ENCODE results near the gene DCC.

DCC gene

DNA sequence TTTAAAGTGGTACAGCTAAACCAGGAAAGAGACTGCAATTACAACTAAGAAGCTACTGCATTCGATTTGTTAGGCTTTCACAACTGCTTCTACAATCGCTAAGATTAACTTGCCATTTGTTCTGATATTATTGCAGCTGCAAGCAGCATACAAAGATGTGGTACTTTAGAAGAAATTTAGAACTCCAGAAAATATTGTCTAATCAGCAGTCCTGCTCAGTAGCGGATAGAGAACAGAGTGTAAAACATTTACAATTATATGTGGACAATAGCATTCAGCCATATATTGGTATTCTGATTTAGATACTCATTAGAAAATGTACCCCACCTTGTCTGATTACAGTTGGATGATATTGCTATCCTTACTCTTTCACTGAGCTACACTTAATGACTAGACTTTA, 265.3 kb downstream of the DCC start:
- no peak overlapping the region for H3K4me3 ChIP-seq (ENCODE audit: low read length)

DNA sequence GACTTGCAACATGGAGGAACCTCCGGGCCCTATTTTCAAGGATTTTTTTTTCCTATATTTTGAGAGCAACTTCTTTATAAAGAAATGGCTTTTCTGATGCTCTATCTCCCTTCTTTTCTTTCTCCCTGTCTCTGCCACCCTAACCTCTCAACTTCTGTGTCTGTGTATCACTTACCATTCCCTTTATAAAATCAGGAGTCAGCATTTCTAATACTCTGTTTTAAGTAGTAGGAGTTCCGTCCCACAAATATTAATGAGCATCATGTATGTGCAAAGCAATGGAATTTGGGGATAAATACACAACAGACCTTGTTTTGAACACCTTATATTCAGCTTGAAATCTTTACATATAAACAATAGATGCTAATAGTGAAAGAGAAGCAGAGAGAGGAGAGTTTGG, 268.0 kb downstream of the DCC start:
- H3K9me3 ChIP-seq (ENCODE audit: low read length): no peaks in the 10 kb centered on the region
- H3K4me1 ChIP-seq (ENCODE audit: insufficient read depth, low read length): no peaks in the 10 kb centered on the region
- no peak overlapping the region for H2AFZ ChIP-seq (ENCODE audit: low read depth, low read length)
- no peaks in the 10 kb centered on the region for H3K36me3 ChIP-seq (ENCODE audit: insufficient read depth, low read length)
- H3K4me3 ChIP-seq (ENCODE audit: low read length): no peak overlapping the region
- no peaks in the 10 kb centered on the region for H3K27me3 ChIP-seq (ENCODE audit: insufficient read depth, low read length)

More for the DNA sequence above, 265.3 kb downstream of the DCC start:
- H3K27me3 ChIP-seq (ENCODE audit: insufficient read depth, low read length): no peaks in the 10 kb centered on the region
- H3K36me3 ChIP-seq (ENCODE audit: insufficient read depth, low read length): no peaks in the 10 kb centered on the region
- H2AFZ ChIP-seq (ENCODE audit: low read depth, low read length): no peak overlapping the region
- no peaks in the 10 kb centered on the region for H3K9me3 ChIP-seq (ENCODE audit: low read length)
- no peaks in the 10 kb centered on the region for H3K4me1 ChIP-seq (ENCODE audit: insufficient read depth, low read length)

DNA sequence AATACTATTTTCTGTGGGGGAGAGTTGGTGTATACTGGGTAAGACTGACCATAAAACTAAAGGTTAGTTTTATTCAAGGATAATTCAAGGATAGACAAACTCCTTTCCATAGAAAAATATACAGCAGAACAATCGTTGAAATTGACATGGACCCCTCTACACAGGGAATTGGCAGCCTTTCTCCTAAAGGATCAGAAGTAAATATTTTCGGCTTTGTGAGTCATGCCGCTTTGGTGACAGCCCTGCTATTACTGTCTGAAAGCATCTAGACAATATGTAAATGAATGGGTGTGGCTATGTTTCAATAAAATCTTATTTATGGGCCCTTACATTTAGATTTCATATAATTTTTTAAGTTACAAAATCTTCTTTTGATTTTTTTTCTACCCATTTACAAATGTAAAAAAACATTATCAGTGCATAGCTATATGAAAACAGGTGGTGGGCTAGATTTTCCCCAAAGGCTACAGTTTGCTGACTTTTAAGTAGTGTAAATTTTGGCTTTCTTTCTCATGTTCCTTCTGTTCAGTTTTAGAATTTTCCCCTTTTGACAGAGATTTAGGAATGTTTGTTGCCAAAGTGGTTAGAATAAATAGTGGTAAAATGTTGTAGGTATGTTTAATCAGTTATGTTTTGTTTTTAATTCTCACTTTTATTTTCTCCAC, 270.6 kb downstream of the DCC start:
- no peaks in the 10 kb centered on the region for H3K27me3 ChIP-seq (ENCODE audit: insufficient read depth, low read length)
- peaks cover 14% of the 10 kb centered on the region for H3K4me1 ChIP-seq (ENCODE audit: insufficient read depth, low read length)
- no peak overlapping the region for H3K4me3 ChIP-seq (ENCODE audit: low read length)
- H3K36me3 ChIP-seq (ENCODE audit: insufficient read depth, low read length): no peaks in the 10 kb centered on the region
- no peaks in the 10 kb centered on the region for H3K9me3 ChIP-seq (ENCODE audit: low read length)
- H2AFZ ChIP-seq (ENCODE audit: low read depth, low read length): no peak overlapping the region

DNA sequence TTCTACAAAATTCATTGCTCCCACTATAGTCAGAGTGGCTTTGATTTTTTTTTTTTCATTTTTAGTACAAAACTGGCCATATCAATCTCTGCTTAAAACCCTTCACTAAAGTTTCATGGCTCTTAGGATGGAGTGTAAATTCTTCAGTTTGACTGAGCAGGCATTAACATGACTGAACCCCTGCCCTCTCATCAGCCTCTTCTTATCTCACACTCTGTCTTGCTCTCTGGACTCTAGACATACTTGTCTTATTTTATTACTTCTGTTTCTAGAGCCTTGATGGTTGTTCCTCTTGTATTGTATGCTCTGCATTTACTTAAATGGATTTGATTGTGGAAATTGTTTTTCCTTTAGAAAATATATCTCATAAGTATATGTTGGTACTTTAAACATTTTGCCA, 272.4 kb downstream of the DCC start:
- peaks cover 22% of the 10 kb centered on the region for H3K4me1 ChIP-seq (ENCODE audit: insufficient read depth, low read length)
- H2AFZ ChIP-seq (ENCODE audit: low read depth, low read length): no peak overlapping the region
- no peaks in the 10 kb centered on the region for H3K36me3 ChIP-seq (ENCODE audit: insufficient read depth, low read length)
- H3K4me3 ChIP-seq (ENCODE audit: low read length): no peak overlapping the region
- no peaks in the 10 kb centered on the region for H3K27me3 ChIP-seq (ENCODE audit: insufficient read depth, low read length)
- no peaks in the 10 kb centered on the region for H3K9me3 ChIP-seq (ENCODE audit: low read length)

DNA sequence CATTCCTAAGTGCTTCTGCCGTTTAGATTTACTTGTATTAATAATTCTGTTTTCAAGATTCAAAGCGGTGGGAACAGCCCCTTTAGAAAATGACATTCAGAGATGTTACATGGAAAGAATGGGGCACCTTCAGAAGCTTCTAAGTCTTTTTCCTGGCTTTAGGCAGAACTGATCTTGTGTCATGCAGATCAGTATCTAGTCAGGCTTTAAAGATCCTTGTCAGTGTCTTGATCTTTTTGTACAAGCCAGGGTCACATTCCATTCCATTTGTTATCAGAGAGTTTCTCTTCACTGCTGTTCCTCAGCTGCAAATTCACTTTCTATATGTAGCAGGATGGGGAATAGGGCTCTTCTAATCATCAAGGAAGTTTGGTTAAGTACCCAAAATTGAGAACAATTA, 275.3 kb downstream of the DCC start:
- H2AFZ ChIP-seq (ENCODE audit: low read depth, low read length): no peak overlapping the region

DNA sequence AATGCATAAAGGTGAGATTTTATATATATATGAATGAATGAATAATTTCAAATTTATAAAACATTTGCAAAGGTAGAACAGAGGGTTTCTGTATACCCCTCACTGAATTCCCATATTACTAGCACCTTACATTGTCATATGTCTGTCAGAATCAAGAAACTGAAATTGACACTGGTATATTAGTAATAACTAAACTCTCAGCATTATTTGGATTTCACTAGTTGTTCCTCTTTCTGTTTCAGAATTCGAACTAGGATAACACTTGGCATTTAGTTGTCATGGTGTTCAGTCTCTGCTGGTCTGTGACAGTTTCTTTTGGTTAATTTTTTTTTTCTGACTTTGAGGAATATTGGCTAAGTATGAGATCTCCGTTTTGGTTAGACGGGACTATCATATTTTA, 275.9 kb downstream of the DCC start:
- peaks cover 22% of the 10 kb centered on the region for H3K4me1 ChIP-seq (ENCODE audit: insufficient read depth, low read length)
- H2AFZ ChIP-seq (ENCODE audit: low read depth, low read length): no peak overlapping the region
- H3K9me3 ChIP-seq (ENCODE audit: low read length): no peaks in the 10 kb centered on the region
- no peaks in the 10 kb centered on the region for H3K36me3 ChIP-seq (ENCODE audit: insufficient read depth, low read length)
- no peak overlapping the region for H3K4me3 ChIP-seq (ENCODE audit: low read length)
- no peaks in the 10 kb centered on the region for H3K27me3 ChIP-seq (ENCODE audit: insufficient read depth, low read length)

More for the DNA sequence above, 275.3 kb downstream of the DCC start:
- Histone ChIP-seq H3K9me3 (ENCODE audit: low read length) (no peaks in the 10 kb centered on the region), H3K4me1 (ENCODE audit: insufficient read depth, low read length) (peaks cover 22% of the 10 kb centered on the region), H3K27me3 (ENCODE audit: insufficient read depth, low read length) (no peaks in the 10 kb centered on the region), H3K4me3 (ENCODE audit: low read length) (peak overlapping the region; percentile 8), H3K36me3 (ENCODE audit: insufficient read depth, low read length) (no peaks in the 10 kb centered on the region)

DNA sequence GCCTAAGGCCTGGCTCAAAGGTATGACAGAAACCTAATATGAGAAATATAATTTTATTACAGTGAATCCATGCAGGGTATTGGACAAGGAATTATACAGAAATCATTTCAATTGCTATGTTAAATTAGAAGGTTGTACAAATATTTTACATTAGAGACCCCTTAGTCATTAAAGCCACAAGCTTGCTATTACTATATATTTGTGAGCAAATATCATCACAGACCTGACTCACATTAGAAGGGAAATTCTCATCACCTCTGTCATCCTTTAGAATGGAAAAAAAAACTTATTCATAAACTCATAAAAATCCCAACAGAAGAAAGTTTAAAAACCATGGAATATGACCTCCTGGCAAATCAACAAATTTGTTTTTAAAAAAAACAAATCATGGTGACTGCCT, 277.9 kb downstream of the DCC start:
- no peak overlapping the region for H3K4me3 ChIP-seq (ENCODE audit: low read length)
- peaks cover 24% of the 10 kb centered on the region for H3K4me1 ChIP-seq (ENCODE audit: insufficient read depth, low read length)
- no peaks in the 10 kb centered on the region for H3K36me3 ChIP-seq (ENCODE audit: insufficient read depth, low read length)
- no peaks in the 10 kb centered on the region for H3K9me3 ChIP-seq (ENCODE audit: low read length)
- H2AFZ ChIP-seq (ENCODE audit: low read depth, low read length): no peak overlapping the region
- H3K27me3 ChIP-seq (ENCODE audit: insufficient read depth, low read length): no peaks in the 10 kb centered on the region

DNA sequence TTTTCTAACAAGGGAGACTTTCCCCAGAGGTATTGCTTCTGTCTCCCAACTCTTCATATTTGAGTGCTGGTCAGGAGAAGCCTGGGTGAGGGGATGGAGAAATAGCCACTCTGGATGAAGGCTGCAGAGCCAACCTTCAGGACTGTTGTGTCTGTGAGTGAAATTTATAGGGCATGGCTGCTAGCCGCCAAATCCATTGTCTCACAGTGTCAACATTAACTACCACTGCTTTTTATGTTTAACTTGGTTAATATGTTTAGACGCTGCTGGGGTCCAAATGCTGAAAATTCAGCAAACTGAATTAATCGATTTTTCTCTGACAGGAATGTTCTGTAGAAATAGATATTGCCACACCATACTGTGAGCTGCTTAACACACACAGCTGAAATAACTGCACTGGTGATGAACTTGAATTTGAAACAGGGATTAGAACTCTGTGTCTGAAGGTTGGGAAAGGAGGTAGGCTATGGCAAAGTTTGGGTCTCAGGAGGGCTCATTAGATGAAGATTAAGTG, 281.0 kb downstream of the DCC start:
- Histone ChIP-seq H3K4me1 (ENCODE audit: insufficient read depth, low read length) (peaks cover 10% of the 10 kb centered on the region), H3K9me3 (ENCODE audit: low read length) (no peaks in the 10 kb centered on the region), H3K36me3 (ENCODE audit: insufficient read depth, low read length) (no peaks in the 10 kb centered on the region), H3K27me3 (ENCODE audit: insufficient read depth, low read length) (no peaks in the 10 kb centered on the region), H2AFZ (ENCODE audit: low read depth, low read length) (no peak overlapping the region), H3K4me3 (ENCODE audit: low read length) (no peak overlapping the region)

DNA sequence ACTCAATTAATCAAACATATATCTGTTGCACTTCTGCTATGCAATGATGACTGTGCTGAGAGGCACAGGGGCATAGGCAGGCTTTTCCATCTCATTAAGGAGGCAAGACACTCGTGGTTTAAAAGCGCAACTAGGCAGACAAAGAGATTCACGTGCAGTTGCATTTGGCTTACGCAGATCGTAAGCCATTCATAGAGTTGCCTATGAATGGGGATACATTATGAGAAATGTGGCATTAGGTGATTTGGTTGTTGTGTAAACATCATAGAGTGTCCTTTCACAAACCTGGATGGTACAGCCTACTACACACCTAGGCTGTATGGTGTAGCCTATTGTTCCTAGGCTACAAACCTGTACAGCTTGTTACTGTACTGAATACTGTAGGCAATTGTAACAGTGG, 284.7 kb downstream of the DCC start:
- Histone ChIP-seq H2AFZ (ENCODE audit: low read depth, low read length) (no peak overlapping the region), H3K9me3 (ENCODE audit: low read length) (no peaks in the 10 kb centered on the region), H3K4me1 (ENCODE audit: insufficient read depth, low read length) (peaks cover 5% of the 10 kb centered on the region), H3K4me3 (ENCODE audit: low read length) (no peak overlapping the region), H3K36me3 (ENCODE audit: insufficient read depth, low read length) (no peaks in the 10 kb centered on the region), H3K27me3 (ENCODE audit: insufficient read depth, low read length) (no peaks in the 10 kb centered on the region)

DNA sequence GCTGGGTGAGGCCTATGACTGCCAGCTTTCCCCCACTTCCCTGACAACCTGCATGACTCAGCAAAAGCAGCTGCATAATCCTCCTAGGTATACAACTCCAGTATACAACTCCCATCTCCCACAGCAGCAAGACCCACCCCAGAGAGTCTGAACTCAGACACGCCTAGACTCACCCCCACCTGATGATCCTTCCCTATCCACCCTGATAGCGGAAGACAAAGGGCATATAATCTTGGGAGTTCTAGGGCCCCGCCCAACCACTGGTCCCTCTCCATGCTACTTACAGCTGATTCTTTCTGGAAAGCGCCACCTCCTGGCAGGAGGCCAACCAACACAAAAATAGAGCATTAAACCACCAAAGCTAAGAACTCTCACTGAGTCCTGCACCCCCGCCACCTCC, 296.5 kb downstream of the DCC start:
- Histone ChIP-seq H3K4me3 (ENCODE audit: low read length) (no peak overlapping the region), H3K27me3 (ENCODE audit: insufficient read depth, low read length) (no peaks in the 10 kb centered on the region), H3K9me3 (ENCODE audit: low read length) (no peaks in the 10 kb centered on the region), H3K4me1 (ENCODE audit: insufficient read depth, low read length) (no peaks in the 10 kb centered on the region), H3K36me3 (ENCODE audit: insufficient read depth, low read length) (no peaks in the 10 kb centered on the region), H2AFZ (ENCODE audit: low read depth, low read length) (no peak overlapping the region)

DNA sequence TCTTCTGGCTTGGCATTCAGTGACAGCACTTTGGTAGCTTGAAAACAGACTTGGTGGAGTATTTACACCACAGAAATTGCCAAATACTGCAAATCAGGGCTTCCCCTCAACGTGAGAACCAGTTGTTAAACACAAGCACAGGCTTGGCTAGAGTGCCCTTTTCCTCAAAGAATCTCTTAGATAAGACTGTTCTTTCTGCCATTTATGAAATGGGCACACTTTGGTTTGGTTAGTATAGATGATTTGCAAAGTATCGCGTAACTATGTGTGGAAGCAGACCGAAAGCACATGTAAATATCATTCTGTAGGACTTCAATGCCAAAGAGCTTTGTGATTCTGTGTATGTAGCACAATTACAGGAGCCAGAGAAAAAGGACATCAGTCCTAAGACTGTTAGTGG, 308.2 kb downstream of the DCC start:
- H3K4me1 ChIP-seq (ENCODE audit: insufficient read depth, low read length): peaks cover 12% of the 10 kb centered on the region
- no peaks in the 10 kb centered on the region for H3K27me3 ChIP-seq (ENCODE audit: insufficient read depth, low read length)
- H3K36me3 ChIP-seq (ENCODE audit: insufficient read depth, low read length): no peaks in the 10 kb centered on the region
- H2AFZ ChIP-seq (ENCODE audit: low read depth, low read length): no peak overlapping the region
- no peak overlapping the region for H3K4me3 ChIP-seq (ENCODE audit: low read length)
- H3K9me3 ChIP-seq (ENCODE audit: low read length): no peaks in the 10 kb centered on the region

DNA sequence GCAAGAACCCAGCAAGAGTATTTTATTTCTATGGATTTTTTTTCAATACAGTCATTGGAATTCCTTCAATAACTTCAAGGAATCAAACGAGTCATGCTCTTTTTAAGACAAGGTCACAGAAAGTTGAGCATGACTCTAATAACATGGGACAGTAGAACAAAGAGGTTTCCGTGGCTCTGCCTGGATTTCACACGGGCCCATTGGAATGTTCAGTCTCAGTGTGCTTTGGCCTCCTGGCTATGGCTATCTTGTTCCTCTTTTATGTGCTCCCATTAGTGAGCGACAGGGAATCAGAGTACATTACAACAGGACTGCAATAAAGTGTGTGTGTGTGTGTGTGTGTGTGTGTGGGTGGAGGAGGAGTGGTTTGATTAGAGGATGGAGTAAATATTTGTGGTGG, 312.4 kb downstream of the DCC start:
- no peak overlapping the region for H3K4me3 ChIP-seq (ENCODE audit: low read length)
- H3K9me3 ChIP-seq (ENCODE audit: low read length): no peaks in the 10 kb centered on the region
- no peaks in the 10 kb centered on the region for H3K27me3 ChIP-seq (ENCODE audit: insufficient read depth, low read length)
- no peak overlapping the region for H2AFZ ChIP-seq (ENCODE audit: low read depth, low read length)
- peaks cover 12% of the 10 kb centered on the region for H3K4me1 ChIP-seq (ENCODE audit: insufficient read depth, low read length)
- H3K36me3 ChIP-seq (ENCODE audit: insufficient read depth, low read length): no peaks in the 10 kb centered on the region

DNA sequence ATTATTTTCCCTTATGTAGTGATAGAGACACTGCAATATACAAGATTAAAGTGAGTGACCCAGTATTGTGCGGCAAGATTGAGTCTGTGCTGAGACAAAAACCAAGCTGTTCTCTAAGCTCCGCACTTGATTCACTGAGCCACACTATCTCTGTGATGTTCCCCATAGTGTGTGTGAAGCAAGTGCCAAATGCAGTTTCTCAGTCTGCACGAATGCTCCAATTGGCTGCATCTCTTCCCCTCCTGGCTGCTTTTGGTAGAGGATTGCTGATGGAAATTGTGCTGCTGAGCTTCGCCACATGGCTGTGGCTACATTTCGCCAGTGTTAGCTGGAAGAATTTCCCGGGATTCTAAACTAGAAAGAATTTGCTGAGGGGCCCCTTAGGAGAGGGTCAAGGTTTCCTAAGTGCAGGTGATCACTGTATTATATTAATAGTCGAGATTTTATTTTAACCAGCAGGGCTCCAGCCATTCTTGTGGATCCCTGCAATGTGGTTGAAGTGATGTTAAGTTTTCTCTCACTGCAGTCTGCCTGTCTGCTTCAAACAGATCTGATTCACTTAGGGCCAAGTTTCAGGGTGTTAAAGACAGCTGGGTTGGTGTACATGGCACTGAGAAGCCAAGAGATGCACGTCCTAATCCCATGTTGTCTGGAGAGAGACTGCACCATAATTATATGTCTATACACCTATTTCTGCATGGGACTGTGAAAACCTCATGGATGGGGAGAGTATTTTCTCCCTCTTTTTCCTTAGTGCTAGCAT, 317.2 kb downstream of the DCC start:
- H3K27me3 ChIP-seq (ENCODE audit: insufficient read depth, low read length): no peaks in the 10 kb centered on the region
- no peak overlapping the region for H3K4me3 ChIP-seq (ENCODE audit: low read length)
- H3K9me3 ChIP-seq (ENCODE audit: low read length): no peaks in the 10 kb centered on the region
- no peak overlapping the region for H2AFZ ChIP-seq (ENCODE audit: low read depth, low read length)
- H3K4me1 ChIP-seq (ENCODE audit: insufficient read depth, low read length): peaks cover 8% of the 10 kb centered on the region
- H3K36me3 ChIP-seq (ENCODE audit: insufficient read depth, low read length): no peaks in the 10 kb centered on the region

Data from neuron (in vitro differentiated cells).